ENCODE results near the gene MYH6. TPM values are rescaled to one million over a fixed set of nuclear protein-coding genes. Genes with fewer than 3 reads are reported as not detected.

The MYH6 gene
- total RNA-seq, 1 donor from 2014 or later, result not detected

- intact Hi-C loops (cut with DNase I), result no loop called here
- no peaks in the 10 kb centered on the region for H3K36me3 ChIP-seq
Observed at GRCh38 chr14:23344481-23344880, 63.6 kb downstream of the MYH6 start.

GRCh38 chr14:23339506-23340268, 68.4 kb downstream of the MYH6 start:
- no peak overlapping the region for H3K4me3 ChIP-seq
- DNase-seq (ENCODE audit: extremely low spot score in 2 of 2), result no peak
- no peaks in the 10 kb centered on the region for H3K36me3 ChIP-seq
- no peaks in the 10 kb centered on the region for H3K27me3 ChIP-seq
- TF ChIP-seq, protein P1, sequence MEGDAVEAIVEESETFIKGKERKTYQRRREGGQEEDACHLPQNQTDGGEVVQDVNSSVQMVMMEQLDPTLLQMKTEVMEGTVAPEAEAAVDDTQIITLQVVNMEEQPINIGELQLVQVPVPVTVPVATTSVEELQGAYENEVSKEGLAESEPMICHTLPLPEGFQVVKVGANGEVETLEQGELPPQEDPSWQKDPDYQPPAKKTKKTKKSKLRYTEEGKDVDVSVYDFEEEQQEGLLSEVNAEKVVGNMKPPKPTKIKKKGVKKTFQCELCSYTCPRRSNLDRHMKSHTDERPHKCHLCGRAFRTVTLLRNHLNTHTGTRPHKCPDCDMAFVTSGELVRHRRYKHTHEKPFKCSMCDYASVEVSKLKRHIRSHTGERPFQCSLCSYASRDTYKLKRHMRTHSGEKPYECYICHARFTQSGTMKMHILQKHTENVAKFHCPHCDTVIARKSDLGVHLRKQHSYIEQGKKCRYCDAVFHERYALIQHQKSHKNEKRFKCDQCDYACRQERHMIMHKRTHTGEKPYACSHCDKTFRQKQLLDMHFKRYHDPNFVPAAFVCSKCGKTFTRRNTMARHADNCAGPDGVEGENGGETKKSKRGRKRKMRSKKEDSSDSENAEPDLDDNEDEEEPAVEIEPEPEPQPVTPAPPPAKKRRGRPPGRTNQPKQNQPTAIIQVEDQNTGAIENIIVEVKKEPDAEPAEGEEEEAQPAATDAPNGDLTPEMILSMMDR (IDR thresholded peaks at IDR 0.05), result no peak
- TF ChIP-seq POLR2A (IDR thresholded peaks at IDR 0.05), result no peak
- no peak for TF ChIP-seq POLR2AphosphoS5 (IDR thresholded peaks at IDR 0.05; ENCODE audit: insufficient read depth in 1 of 2, low read depth in 1 of 2)
- H3K27ac ChIP-seq, result no peak overlapping the region
- no peaks in the 10 kb centered on the region for H3K9me3 ChIP-seq
- intact Hi-C loops (cut with DNase I), result no loop called here
- no peaks in the 10 kb centered on the region for H3K4me1 ChIP-seq

More at GRCh38 chr14:23344481-23344880, 63.6 kb downstream of the MYH6 start:
- Histone ChIP-seq H3K9me3 (no peaks in the 10 kb centered on the region), H3K4me3 (no peak overlapping the region), H3K27me3 (no peaks in the 10 kb centered on the region), H3K27ac (no peak overlapping the region), H3K4me1 (no peaks in the 10 kb centered on the region)
- TF ChIP-seq POLR2A (IDR thresholded peaks at IDR 0.05) (no peak), POLR2AphosphoS5 (IDR thresholded peaks at IDR 0.05; ENCODE audit: insufficient read depth in 1 of 2, low read depth in 1 of 2) (no peak)
- TF ChIP-seq, protein P1 (IDR thresholded peaks at IDR 0.05), result no peak
- peak in 1 of 2 donors; percentile 40 for DNase-seq (ENCODE audit: extremely low spot score in 2 of 2)

- H3K36me3 ChIP-seq, result no peaks in the 10 kb centered on the region
- H3K9me3 ChIP-seq, result no peaks in the 10 kb centered on the region
- H3K27ac ChIP-seq, result no peak overlapping the region
- no peak overlapping the region for H3K4me3 ChIP-seq
- intact Hi-C loops (cut with DNase I), result no loop called here
- no peaks in the 10 kb centered on the region for H3K4me1 ChIP-seq
- TF ChIP-seq, protein P1 (IDR thresholded peaks at IDR 0.05), result no peak
- no peak for TF ChIP-seq POLR2A (IDR thresholded peaks at IDR 0.05)
- no peak for TF ChIP-seq POLR2AphosphoS5 (IDR thresholded peaks at IDR 0.05; ENCODE audit: insufficient read depth in 1 of 2, low read depth in 1 of 2)
- H3K27me3 ChIP-seq, result no peaks in the 10 kb centered on the region
- no peak for DNase-seq (ENCODE audit: extremely low spot score in 2 of 2)
Observed at GRCh38 chr14:23335623-23336022, 72.5 kb downstream of the MYH6 start.

MicroRNA genes within 50 kb of the gene (microRNA counts, 767-probe panel; counts per million panel counts)
- 238 to 261 counts per million in 2 donors for microRNA hsa-miR-208a
- 238 to 261 counts per million in 2 donors for microRNA hsa-miR-208b

Small RNAs within 50 kb of the gene (microRNA-seq; reads per million reads assigned to microRNA genes)
- not detected for gene MIR208A (ENCODE audit: borderline number of aligned reads, borderline replicate concordance)
- 16.8 reads per million, percentile 29 among the genes with 10 or more reads in this experiment for gene MIR208B (ENCODE audit: borderline number of aligned reads, borderline replicate concordance)

Small RNAs within 50 kb of the gene (small RNA-seq; reads per million reads assigned to genes)
- not detected for gene MIR208A
- not detected for gene MIR208B

Other genes starting within 250 kb of the MYH6 start
- 68.5 TPM for gene SLC7A8, start 224.6 kb downstream of the MYH6 start, total RNA-seq
- not detected for gene RNF212B, start 170.3 kb downstream of the MYH6 start, total RNA-seq
- 13.5 TPM for gene HOMEZ, start 122.1 kb downstream of the MYH6 start, total RNA-seq
- gene PPP1R3E, start 105.4 kb downstream of the MYH6 start, total RNA-seq, result 8.6 TPM
- 31.7 TPM for gene BCL2L2, start 101.4 kb downstream of the MYH6 start, total RNA-seq
- 66.0 TPM for gene PABPN1, start 86.8 kb downstream of the MYH6 start, total RNA-seq
- gene SLC22A17, start 55.4 kb downstream of the MYH6 start, total RNA-seq, result 37.8 TPM
- gene EFS, start 43.1 kb downstream of the MYH6 start, total RNA-seq, result 32.4 TPM
- gene IL25, start 35.5 kb downstream of the MYH6 start, total RNA-seq, result not detected
- gene CMTM5, start 31.2 kb downstream of the MYH6 start, total RNA-seq, result not detected
- not detected for gene MYH7, start 27.4 kb upstream of the MYH6 start, total RNA-seq
- 47.1 TPM for gene NGDN, start 61.4 kb upstream of the MYH6 start, total RNA-seq
- 0.74 TPM for gene ZFHX2, start 143.5 kb upstream of the MYH6 start, total RNA-seq
- gene THTPA, start 148.0 kb upstream of the MYH6 start, total RNA-seq, result 15.0 TPM
- gene AP1G2, start 159.5 kb upstream of the MYH6 start, total RNA-seq, result 122 TPM
- 10.6 TPM for gene JPH4, start 170.5 kb upstream of the MYH6 start, total RNA-seq
- gene DHRS2, start 228.1 kb upstream of the MYH6 start, total RNA-seq, result 0.25 TPM